Retinal pigment epithelial cell (primary cell): Measurements from ENCODE around the gene HSDL1.

Source experiments
- DNase-seq: peaks from one replicate; pipeline ENCODE4 v3.0.0-alpha.2; 2010; ENCODE audit warnings: low read depth
- H3K4me3 ChIP-seq: 2 replicates; pipeline ENCODE4 v1.5.1; 2011; ENCODE audit warnings: mild to moderate bottlenecking, low read length, control low read depth, moderate library complexity
- TF ChIP-seq, protein P1 (sequence below): conservative IDR thresholded peaks from 2 replicates; pipeline ENCODE4 v1.5.1; 2011; ENCODE audit warnings: low read depth, low read length, control low read depth, inconsistent platforms

Gene HSDL1

DNA sequence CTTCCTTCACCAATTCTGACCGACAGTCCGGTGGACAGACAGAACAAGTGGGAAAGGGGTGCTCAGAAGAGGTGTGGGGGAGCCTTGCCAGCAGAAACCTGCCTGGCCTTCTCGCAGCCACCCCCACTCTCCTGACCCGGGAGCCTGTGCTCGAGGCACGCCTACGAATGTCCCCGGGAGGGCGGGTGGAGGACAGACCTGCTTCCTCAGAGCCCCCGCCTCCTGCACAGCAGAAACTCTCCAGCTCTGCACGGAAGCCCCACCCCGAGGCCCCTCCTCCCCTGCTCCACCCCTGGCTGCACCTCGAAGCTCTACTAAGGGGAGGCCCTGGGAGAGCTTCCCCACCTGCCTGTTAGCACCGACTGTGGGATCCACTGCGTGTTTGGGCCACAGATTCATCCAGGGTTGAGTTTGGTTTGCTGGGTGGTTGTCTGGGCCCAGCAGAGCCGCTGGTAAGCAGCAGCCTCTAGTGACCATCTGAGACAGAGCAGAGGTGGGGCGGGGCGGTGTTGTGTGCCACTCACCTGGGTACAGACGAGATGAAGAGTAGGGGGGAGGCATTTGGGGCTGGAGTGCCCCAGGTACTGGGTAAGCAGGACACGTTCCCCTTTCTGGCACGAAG lies 35.7 kb upstream of the HSDL1 start:
- TF ChIP-seq, protein P1, sequence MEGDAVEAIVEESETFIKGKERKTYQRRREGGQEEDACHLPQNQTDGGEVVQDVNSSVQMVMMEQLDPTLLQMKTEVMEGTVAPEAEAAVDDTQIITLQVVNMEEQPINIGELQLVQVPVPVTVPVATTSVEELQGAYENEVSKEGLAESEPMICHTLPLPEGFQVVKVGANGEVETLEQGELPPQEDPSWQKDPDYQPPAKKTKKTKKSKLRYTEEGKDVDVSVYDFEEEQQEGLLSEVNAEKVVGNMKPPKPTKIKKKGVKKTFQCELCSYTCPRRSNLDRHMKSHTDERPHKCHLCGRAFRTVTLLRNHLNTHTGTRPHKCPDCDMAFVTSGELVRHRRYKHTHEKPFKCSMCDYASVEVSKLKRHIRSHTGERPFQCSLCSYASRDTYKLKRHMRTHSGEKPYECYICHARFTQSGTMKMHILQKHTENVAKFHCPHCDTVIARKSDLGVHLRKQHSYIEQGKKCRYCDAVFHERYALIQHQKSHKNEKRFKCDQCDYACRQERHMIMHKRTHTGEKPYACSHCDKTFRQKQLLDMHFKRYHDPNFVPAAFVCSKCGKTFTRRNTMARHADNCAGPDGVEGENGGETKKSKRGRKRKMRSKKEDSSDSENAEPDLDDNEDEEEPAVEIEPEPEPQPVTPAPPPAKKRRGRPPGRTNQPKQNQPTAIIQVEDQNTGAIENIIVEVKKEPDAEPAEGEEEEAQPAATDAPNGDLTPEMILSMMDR = no peak
- DNase-seq = no peak
- no peak overlapping the region for H3K4me3 ChIP-seq

DNA sequence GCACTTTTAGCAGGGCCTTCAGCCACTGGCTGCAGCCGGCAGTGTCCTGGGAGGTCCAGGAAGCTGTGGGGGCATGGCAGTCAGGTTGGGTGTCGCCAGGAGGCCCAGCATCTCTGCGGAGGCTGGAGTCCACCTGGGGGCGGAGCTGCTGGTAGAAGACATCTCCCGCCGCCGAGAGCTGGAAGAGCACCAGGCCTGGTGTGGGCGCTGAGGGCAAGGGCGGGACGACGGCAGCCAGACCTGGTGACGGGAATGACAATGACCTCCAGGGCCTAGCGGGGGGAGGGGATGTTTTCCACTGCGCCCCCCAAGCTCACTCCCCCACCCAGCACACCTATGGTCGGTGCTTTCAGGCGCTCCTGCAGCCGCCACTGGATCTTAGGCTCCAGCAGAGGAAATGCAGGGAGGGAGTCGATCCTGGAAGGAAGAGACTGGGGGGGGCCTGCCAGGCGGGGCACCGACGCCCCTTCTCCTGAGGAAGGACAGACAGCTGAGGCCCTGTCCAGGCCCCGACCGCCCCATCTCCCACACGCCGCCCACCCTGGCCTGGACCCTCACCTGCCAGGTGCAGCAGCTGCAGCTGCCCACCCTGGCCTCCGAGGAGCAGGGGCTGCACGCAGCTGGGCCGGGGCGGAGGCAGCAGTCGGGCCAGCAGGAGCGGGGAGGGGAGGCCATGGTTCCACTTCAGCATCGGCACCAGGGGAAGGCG lies 34.8 kb upstream of the HSDL1 start:
- no peak for DNase-seq
- TF ChIP-seq, protein P1 = no peak

DNA sequence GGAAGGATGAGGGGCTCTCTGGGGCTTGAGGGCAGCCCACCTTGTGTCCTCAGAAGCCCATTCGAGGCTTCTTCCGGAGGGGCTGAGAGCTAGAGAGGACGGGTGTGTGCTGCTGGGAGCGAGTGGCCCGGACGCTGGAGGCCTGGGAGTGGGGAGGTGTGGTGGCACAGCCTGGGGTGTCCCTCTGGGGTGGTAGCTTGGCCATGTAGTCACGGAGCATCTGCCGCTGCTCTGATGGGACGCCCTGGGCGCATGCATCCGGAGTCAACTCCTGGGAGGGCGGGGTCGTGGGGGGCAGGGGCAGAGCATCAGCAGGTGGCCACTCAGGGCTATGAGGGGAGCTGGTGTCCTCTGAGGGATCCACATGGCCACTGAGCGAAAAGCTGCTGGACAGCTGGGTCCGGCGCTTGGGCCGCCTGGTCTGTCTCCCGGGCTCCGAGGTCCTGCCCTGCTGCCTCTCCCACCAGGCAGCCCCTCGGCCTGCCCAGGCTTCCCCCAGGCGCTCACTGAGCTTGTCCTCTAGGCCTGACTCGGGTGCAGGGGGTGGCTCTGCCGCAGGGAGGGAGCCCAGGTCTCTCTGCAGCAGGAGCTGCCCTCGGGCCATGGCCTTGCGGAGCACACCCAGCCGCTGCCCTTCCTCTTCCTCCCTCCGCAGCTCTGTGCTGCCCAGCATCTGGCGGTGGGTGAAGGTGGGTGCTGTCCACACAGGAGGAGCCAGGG lies 34.1 kb upstream of the HSDL1 start:
- DNase-seq = no peak
- H3K4me3 ChIP-seq = no peak overlapping the region
- TF ChIP-seq, protein P1 = no peak

More for the DNA sequence above, 34.8 kb upstream of the HSDL1 start:
- no peak overlapping the region for H3K4me3 ChIP-seq

DNA sequence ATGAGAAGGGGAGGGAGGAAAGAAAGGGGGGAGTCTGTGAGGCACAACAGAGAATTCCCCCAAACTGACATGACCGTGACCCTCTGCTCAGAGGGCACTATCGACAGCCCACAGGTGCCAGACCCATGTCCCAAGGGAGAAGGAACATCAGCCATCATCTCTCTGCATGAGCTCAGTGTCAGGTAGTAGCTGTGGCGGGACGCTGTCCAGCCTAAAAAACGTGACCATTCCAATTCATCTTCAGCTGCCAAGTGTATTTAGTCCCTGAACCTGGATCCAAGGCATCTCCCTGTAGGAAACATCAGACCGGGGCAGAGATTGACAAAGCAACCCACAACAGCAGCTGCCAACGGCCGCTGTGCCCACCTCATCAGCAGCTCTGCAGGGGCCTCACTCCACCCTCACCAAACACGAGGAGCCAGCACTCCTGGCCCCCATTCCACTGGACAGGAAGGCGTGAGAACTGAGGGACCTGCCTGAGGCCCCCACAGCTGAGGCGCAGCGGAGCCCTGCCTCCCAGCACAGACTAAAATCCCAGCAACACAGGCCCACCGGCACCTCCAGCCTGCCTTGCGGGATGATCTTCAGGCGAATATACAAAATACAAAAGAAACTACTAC lies 33.3 kb upstream of the HSDL1 start:
- no peak overlapping the region for H3K4me3 ChIP-seq
- no peak for DNase-seq
- TF ChIP-seq, protein P1 = no peak

DNA sequence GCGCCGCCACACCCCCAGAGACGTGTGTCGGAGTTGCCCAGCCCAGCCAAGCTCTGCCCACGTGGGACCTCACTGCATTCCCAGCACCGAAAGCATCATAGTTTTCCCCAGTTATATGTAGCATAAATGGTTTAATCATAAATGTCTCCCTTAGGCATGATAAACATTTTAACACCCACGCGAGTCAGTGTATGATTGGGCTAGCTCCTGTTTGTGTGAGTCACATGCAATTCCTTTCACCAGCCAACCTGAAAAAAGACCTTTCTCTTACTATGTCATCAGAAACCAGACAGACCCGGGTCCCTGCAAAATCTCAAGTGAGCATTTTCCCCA lies 32.7 kb upstream of the HSDL1 start:
- no peak overlapping the region for H3K4me3 ChIP-seq
- DNase-seq = no peak
- TF ChIP-seq, protein P1 = no peak

DNA sequence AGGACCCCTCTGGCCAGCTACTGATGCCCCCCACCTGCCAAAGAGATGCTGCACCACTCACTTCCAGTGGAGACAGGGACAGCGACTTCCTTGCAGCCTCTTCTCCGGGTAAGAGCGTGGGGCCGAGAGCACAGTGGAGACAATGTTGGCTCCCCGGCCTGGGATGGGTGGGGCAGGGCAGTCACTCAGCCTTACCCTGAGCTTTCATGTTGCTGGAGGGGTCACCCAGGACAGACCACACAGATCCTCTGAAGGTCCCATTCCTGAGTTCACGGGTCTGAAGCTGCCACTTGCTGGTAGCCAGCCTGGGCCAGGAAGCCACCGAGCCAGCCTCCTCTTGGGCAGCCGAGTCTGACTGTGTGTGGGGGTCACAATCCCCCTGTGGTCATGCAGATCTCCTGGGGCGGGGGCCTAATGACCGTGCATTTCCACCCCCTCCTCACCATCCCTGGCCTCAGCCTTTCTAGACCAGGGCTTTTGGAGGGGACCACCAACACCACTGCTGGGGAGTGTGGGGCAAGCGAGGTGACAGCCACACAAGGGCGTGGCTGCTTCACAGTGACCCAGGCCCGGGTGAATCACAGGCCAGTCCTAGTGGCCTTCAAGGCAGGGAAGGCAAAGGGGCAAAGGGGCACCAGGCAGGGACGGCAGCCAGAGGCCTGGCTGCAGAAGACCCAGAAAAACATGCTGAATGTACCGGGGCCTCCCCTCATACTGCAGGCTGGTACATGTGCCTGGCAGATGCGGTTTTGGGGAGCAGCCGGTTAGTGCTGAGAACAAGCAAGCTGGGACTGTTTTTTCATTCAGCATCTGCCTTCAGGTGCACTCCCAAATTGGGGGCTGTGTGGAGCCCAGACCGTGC lies 31.4 kb upstream of the HSDL1 start:
- no peak overlapping the region for H3K4me3 ChIP-seq
- TF ChIP-seq, protein P1 = no peak
- DNase-seq = no peak
